22Rv1 (cell line): ENCODE results near the gene TCP11L1.
"Not testable (repeated sequence)": the region's sequence is repeated elsewhere in the genome, so short reads cannot be mapped to it uniquely, and the experiment has no call there.

ENCODE experiments used
- H3K27ac ChIP-seq: fragments of 450-650 bp; 2 replicates; pipeline ENCODE4 v1.5.1; 2017
- CTCF ChIP-seq: fragments of 450-650 bp; IDR thresholded peaks from 2 replicates; pipeline ENCODE4 v1.5.1; 2017; ENCODE audit warnings: mild to moderate bottlenecking
- ZFX ChIP-seq: fragments of 450-650 bp; IDR thresholded peaks from 2 replicates; pipeline ENCODE4 v1.6.1; 2017; ENCODE audit warnings: antibody characterized with exemption, borderline replicate concordance

The TCP11L1 gene

GRCh38 chr11:33109294-33109895 is 70.0 kb downstream of the TCP11L1 start:
- no peak for TF ChIP-seq ZFX
- H3K27ac ChIP-seq = no peak overlapping the region

- no peak overlapping the region for H3K27ac ChIP-seq
- no peak for TF ChIP-seq ZFX
- TF ChIP-seq CTCF = no peak
Measured at GRCh38 chr11:33110083-33110482, 70.7 kb downstream of the TCP11L1 start.

- TF ChIP-seq CTCF = no peak
- TF ChIP-seq ZFX = no peak
- no peak overlapping the region for H3K27ac ChIP-seq
Measured at GRCh38 chr11:33116535-33116934, 77.2 kb downstream of the TCP11L1 start.

- H3K27ac ChIP-seq = not testable (repeated sequence)
Measured at GRCh38 chr11:33122696-33123095, 83.3 kb downstream of the TCP11L1 start.
